ENCODE results near the gene LYL1.

GRCh38 chr19:13097463-13098258 lies 5.0 kb downstream of the LYL1 start:
- TF ChIP-seq FOXP2 (optimal IDR thresholded peaks at IDR 0.05; ENCODE audit: control extremely low read depth, extremely low read length, insufficient read depth) = no peak
- no peak for TF ChIP-seq POLR2AphosphoS5 (IDR thresholded peaks at IDR 0.05; ENCODE audit: borderline replicate concordance, low read depth, low read length)

Data from SK-N-MC (cell line).